Liver (tissue), 9 donors: ENCODE results near the gene FOXA3. TPM values are rescaled to one million over a fixed set of nuclear protein-coding genes. Genes with fewer than 3 reads are reported as not detected.

Source experiments
- DNase-seq: peaks from one replicate; pipeline ENCODE4 v3.0.0-alpha.2; 2017; ENCODE audit warnings: low spot score
- H3K27ac ChIP-seq, 2 donors: one replicate each; pipeline ENCODE4 v1.7.0; 2013; ENCODE audit warnings: inconsistent platforms in 2 of 2, low read length in 2 of 2, control low read depth in 1 of 2, low read depth in 1 of 2, mild to moderate bottlenecking in 1 of 2
- H3K27me3 ChIP-seq, 4 donors: one replicate each; pipeline versions ENCODE4 v1.6.1 to v1.7.0; 2013; ENCODE audit warnings: low read length in 3 of 4, inconsistent platforms in 1 of 4, mild to moderate bottlenecking in 1 of 4, moderate library complexity in 1 of 4; ENCODE audit not compliant: control insufficient read depth in 4 of 4, insufficient read depth in 4 of 4
- H3K36me3 ChIP-seq, 4 donors: one replicate each; pipeline versions ENCODE4 v1.6.1 to v1.7.0; 2013; ENCODE audit warnings: low read length in 3 of 4, mild to moderate bottlenecking in 3 of 4, low read depth in 1 of 4, moderate library complexity in 1 of 4; ENCODE audit not compliant: control insufficient read depth in 4 of 4, insufficient read depth in 3 of 4
- H3K4me1 ChIP-seq, 4 donors: one replicate each; pipeline versions ENCODE4 v1.6.1 to v1.7.0; 2013; ENCODE audit warnings: low read length in 3 of 4, mild to moderate bottlenecking in 3 of 4, moderate library complexity in 1 of 4; ENCODE audit not compliant: control insufficient read depth in 4 of 4, insufficient read depth in 4 of 4
- H3K4me3 ChIP-seq, 3 donors: one replicate each; pipeline versions ENCODE4 v1.6.1 to v1.7.0; 2013; ENCODE audit warnings: low read length in 3 of 3, control low read depth in 1 of 3, low read depth in 1 of 3, mild to moderate bottlenecking in 1 of 3
- H3K9ac ChIP-seq, 2 donors: one replicate each; pipeline ENCODE4 v1.7.0; 2013; ENCODE audit warnings: low read length in 2 of 2, mild to moderate bottlenecking in 2 of 2, moderate library complexity in 2 of 2, control low read depth in 1 of 2, low read depth in 1 of 2
- H3K9me3 ChIP-seq, 4 donors: one replicate each; pipeline versions ENCODE4 v1.6.1 to v1.7.0; 2013; ENCODE audit warnings: low read length in 3 of 4; ENCODE audit not compliant: control insufficient read depth in 4 of 4
- EGR1 ChIP-seq, 2 donors: IDR thresholded peaks; 2 replicates each; pipeline ENCODE4 v1.6.1; 2016 to 2018; ENCODE audit warnings: antibody characterized with exemption in 2 of 2, low read depth in 2 of 2
- FOXA1 ChIP-seq: IDR thresholded peaks from 2 replicates; pipeline ENCODE4 v1.6.1; 2016; ENCODE audit warnings: antibody characterized with exemption
- FOXA2 ChIP-seq: IDR thresholded peaks from 2 replicates; pipeline ENCODE4 v1.6.1; 2016; ENCODE audit warnings: antibody characterized with exemption
- GABPA ChIP-seq, 2 donors: IDR thresholded peaks in 1 of 2; conservative IDR thresholded peaks in 1 of 2; 2 replicates each; pipeline ENCODE4 v1.6.1; 2016; ENCODE audit warnings: antibody characterized with exemption in 2 of 2, mild to moderate bottlenecking in 1 of 2, moderate library complexity in 1 of 2
- HNF4A ChIP-seq, 2 donors: conservative IDR thresholded peaks; 2 replicates each; pipeline ENCODE4 v1.6.1; 2016; ENCODE audit warnings: antibody characterized with exemption in 2 of 2, mild to moderate bottlenecking in 2 of 2
- HNF4G ChIP-seq: IDR thresholded peaks from 2 replicates; pipeline ENCODE4 v1.6.1; 2016; ENCODE audit warnings: antibody characterized with exemption
- JUND ChIP-seq, 2 donors: IDR thresholded peaks; 2 replicates each; pipeline ENCODE4 v1.6.1; 2016; ENCODE audit warnings: antibody characterized with exemption in 2 of 2
- NR2F2 ChIP-seq: IDR thresholded peaks from 2 replicates; pipeline ENCODE4 v1.6.1; 2016; ENCODE audit warnings: antibody characterized with exemption
- RAD21 ChIP-seq, 2 donors: IDR thresholded peaks; 2 replicates each; pipeline ENCODE4 v1.6.1; 2016; ENCODE audit warnings: antibody characterized with exemption in 2 of 2, mild to moderate bottlenecking in 2 of 2
- RXRA ChIP-seq, 2 donors: IDR thresholded peaks; 2 replicates each; pipeline ENCODE4 v1.6.1; 2017 to 2018; ENCODE audit warnings: antibody characterized with exemption in 2 of 2, mild to moderate bottlenecking in 1 of 2
- SP1 ChIP-seq: IDR thresholded peaks from 2 replicates; pipeline ENCODE4 v1.6.1; 2018; ENCODE audit warnings: antibody characterized with exemption, mild to moderate bottlenecking
- TAF1 ChIP-seq: conservative IDR thresholded peaks from 2 replicates; pipeline ENCODE4 v1.6.1; 2016; ENCODE audit warnings: antibody characterized with exemption, mild to moderate bottlenecking
- YY1 ChIP-seq: IDR thresholded peaks from 2 replicates; pipeline ENCODE4 v1.6.1; 2016; ENCODE audit warnings: antibody characterized with exemption, mild to moderate bottlenecking
- WGBS: extraction: QIAGEN DNeasy Blood & Tissue Kit; methylation state at CpG from one replicate; pipeline ENCODE4 v1.1.7; 2013; 5-methylcytosine and 5-hydroxymethylcytosine counted together
- polyA plus RNA-seq, 2 donors: library from polyadenylated mRNA; stranded (reverse) in 1 of 2; unstranded in 1 of 2; fragments of 200-250 nt in 1 of 2; fragments of >200 nt in 1 of 2; fragmentation: Nextera tagmentation in 1 of 2; extraction: Ambion mirVana in 1 of 2; gene quantifications; one replicate each; pipeline versions ENCODE4 v1.2.1 to v1.2.3, GENCODE V29; 2013 to 2015
- total RNA-seq, 2 donors: library from RNA; depleted of rRNA; stranded (reverse); fragments of >200 nt; gene quantifications; one replicate each; pipeline ENCODE4 v1.2.3, GENCODE V29; 2014
- TF ChIP-seq, protein P1 (sequence below): IDR thresholded peaks from 2 replicates; pipeline ENCODE4 v1.6.1; 2016; ENCODE audit warnings: antibody characterized with exemption
- TF ChIP-seq, protein P2 (sequence below): IDR thresholded peaks from 2 replicates; pipeline ENCODE4 v1.6.1; 2016; ENCODE audit warnings: antibody characterized with exemption
- TF ChIP-seq, protein P3 (sequence below): IDR thresholded peaks from 2 replicates; pipeline ENCODE4 v1.6.1; 2016; ENCODE audit warnings: antibody characterized with exemption, mild to moderate bottlenecking
- donor health status: healthy.
- donor health status: healthy.
- donor health status: healthy.
- donor health status: healthy.
- donor health status: healthy.

The FOXA3 gene
- total and polyA plus RNA-seq, 4 donors, result 11.5 to 37.1 (median 21.6) TPM

DNA sequence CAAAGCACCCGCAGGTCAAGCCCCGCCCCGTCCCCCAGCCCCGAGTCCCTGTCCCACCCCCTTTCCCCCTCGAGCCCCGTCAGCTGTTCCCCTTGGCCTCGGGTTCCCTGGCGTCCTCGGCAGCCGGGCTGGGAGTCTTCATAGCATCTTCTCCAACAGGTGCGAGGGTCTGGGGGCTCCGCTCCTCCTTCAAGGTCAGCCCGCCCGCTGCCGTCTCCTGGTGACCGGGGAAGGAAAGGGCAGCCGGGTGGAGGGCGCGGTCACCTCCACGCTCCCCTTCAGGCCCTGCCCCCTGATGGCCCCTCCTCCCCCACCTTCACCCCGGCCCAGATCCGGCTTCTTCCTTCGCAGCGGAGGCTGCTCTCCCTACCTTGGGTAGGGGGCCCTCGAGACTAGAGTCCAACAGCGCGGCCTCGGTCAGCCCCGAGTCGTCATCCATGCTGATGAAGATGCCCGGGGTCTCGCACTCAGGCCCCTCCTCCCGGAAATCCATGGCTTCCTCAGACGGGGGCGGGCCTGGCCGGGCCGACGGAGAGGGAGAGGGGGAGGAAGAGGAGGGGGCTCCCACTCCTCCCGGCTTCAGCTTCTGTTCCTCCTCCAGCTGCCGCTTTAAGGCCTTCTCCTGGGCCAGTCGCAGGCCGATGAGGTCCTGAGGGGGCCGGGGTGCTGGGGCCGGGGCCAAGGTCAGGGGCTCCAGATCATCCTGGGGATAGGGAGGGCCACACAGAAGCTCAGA, 48.5 kb upstream of the FOXA3 start:
- no peak for DNase-seq
- TF ChIP-seq FOXA1 (no peak), FOXA2 (no peak), NR2F2 (no peak), TAF1 (no peak)
- 61% methylated on average over 43 of the region's 44 CpGs for WGBS

DNA sequence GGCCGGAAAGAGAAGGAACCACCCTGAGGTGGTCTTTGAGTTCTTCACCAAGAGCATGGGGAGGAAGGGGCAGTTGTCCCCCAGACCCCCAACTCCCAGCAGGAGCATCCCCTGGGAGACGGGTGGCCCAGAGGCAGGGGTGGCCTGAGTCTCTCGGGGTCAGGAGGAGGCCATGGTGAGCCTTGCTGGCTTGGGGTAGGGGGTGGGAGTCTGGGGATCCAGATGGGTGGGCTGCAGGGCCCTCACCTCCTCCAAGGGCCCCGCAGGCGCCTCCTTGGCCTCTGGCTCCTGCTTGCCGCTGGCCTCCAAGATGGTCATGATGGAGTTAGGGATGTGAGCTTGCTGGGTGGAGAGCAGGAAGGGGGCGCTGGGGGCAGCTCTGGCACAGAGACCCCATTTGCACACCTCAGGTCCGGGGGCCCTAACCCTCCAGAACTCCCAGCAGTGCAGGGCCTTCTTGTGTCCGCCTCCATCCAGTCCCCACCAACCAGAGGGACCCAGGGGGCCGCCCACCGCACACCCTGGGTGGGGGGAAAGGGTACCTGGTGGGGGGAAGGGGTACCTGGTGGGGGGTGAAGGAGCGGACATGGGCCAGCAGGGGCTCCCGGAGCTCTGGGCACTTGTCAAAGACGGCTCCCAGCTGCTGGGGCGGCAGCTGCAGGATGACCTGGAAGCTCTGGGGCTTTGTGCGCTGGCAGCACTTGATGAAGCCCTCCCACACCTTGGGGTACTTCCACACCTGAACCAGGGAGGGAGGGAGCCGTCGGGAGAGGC, 47.7 kb upstream of the FOXA3 start:
- Histone ChIP-seq H3K4me3 (no peak overlapping the region), H3K36me3 (peaks cover 3 to 23% (median 7%) of the 10 kb centered on the region in 4 donors), H3K9me3 (no peaks in the 10 kb centered on the region), H3K27me3 (no peaks in the 10 kb centered on the region), H3K4me1 (peaks cover 0 to 7% (median 0%) of the 10 kb centered on the region in 4 donors), H3K27ac (no peak overlapping the region), H3K9ac (no peak overlapping the region)
- no peak for DNase-seq
- TF ChIP-seq SP1 (no peak), RAD21 (IDR thresholded peaks at IDR 0.05) (no peak), FOXA1 (no peak), GABPA (IDR thresholded peaks at IDR 0.05 in 1 of 2, conservative IDR thresholded peaks at IDR 0.05 in 1 of 2) (no peak), RXRA (IDR thresholded peaks at IDR 0.05) (no peak), HNF4G (no peak), YY1 (no peak), TAF1 (no peak), HNF4A (conservative IDR thresholded peaks at IDR 0.05) (no peak), JUND (IDR thresholded peaks at IDR 0.05) (no peak), EGR1 (IDR thresholded peaks at IDR 0.05; ENCODE audit: low read depth in 2 of 2) (no peak), NR2F2 (no peak)
- TF ChIP-seq, protein P1, sequence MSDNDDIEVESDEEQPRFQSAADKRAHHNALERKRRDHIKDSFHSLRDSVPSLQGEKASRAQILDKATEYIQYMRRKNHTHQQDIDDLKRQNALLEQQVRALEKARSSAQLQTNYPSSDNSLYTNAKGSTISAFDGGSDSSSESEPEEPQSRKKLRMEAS, result no peak
- TF ChIP-seq, protein P2, sequence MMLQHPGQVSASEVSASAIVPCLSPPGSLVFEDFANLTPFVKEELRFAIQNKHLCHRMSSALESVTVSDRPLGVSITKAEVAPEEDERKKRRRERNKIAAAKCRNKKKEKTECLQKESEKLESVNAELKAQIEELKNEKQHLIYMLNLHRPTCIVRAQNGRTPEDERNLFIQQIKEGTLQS, result no peak
- TF ChIP-seq, protein P3, sequence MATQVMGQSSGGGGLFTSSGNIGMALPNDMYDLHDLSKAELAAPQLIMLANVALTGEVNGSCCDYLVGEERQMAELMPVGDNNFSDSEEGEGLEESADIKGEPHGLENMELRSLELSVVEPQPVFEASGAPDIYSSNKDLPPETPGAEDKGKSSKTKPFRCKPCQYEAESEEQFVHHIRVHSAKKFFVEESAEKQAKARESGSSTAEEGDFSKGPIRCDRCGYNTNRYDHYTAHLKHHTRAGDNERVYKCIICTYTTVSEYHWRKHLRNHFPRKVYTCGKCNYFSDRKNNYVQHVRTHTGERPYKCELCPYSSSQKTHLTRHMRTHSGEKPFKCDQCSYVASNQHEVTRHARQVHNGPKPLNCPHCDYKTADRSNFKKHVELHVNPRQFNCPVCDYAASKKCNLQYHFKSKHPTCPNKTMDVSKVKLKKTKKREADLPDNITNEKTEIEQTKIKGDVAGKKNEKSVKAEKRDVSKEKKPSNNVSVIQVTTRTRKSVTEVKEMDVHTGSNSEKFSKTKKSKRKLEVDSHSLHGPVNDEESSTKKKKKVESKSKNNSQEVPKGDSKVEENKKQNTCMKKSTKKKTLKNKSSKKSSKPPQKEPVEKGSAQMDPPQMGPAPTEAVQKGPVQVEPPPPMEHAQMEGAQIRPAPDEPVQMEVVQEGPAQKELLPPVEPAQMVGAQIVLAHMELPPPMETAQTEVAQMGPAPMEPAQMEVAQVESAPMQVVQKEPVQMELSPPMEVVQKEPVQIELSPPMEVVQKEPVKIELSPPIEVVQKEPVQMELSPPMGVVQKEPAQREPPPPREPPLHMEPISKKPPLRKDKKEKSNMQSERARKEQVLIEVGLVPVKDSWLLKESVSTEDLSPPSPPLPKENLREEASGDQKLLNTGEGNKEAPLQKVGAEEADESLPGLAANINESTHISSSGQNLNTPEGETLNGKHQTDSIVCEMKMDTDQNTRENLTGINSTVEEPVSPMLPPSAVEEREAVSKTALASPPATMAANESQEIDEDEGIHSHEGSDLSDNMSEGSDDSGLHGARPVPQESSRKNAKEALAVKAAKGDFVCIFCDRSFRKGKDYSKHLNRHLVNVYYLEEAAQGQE, result no peak
- WGBS, result 80% methylated on average over 18 of the region's 18 CpGs

More for the DNA sequence above, 48.5 kb upstream of the FOXA3 start:
- H3K4me3 ChIP-seq, result no peak overlapping the region
- no peaks in the 10 kb centered on the region for H3K27me3 ChIP-seq
- H3K9ac ChIP-seq, result no peak overlapping the region
- peaks cover 0 to 7% (median 0%) of the 10 kb centered on the region in 4 donors for H3K4me1 ChIP-seq
- H3K27ac ChIP-seq, result no peak overlapping the region
- H3K9me3 ChIP-seq, result no peaks in the 10 kb centered on the region
- H3K36me3 ChIP-seq, result peaks cover 2 to 20% (median 5%) of the 10 kb centered on the region in 4 donors
